ENCODE results near the gene NTN5. TPM values are rescaled to one million over a fixed set of nuclear protein-coding genes. Genes with fewer than 3 reads are reported as not detected.

Gene NTN5
- total RNA-seq, 1 experiment from 2014 or later: 0.55 TPM

GRCh38 chr19:48638831-48639381 is 33.9 kb downstream of the NTN5 start:
- peaks cover 32 to 42% of the 10 kb centered on the region in 2 experiments for H3K4me1 Mint-ChIP-seq
- WGBS (ENCODE audit: extremely low coverage, insufficient read length, low lambda C conversion rate): no CpG with 5 or more reads among the region's 16 CpGs
- Histone ChIP-seq H3K79me2 (ENCODE audit: insufficient read depth, low read length) (no peaks in the 10 kb centered on the region), H4K8ac (replicated peaks; ENCODE audit: insufficient read length, low read depth, low read length) (no peak overlapping the region), H3K23me2 (ENCODE audit: insufficient read length, low read depth, low read length, poor library complexity, severe bottlenecking) (peaks cover 21% of the 10 kb centered on the region), H3K9me3 (ENCODE audit: control insufficient read depth, low read depth, low read length) (no peaks in the 10 kb centered on the region), H2BK5ac (ENCODE audit: insufficient read length, low read length) (no peak overlapping the region), H4K20me1 (ENCODE audit: control insufficient read depth, insufficient read depth, insufficient read length) (no peaks in the 10 kb centered on the region), H3K56ac (ENCODE audit: insufficient read length, low read depth, low read length) (no peak overlapping the region), H3K79me1 (ENCODE audit: insufficient read depth, low read depth, low read length, poor library complexity, severe bottlenecking) (no peaks in the 10 kb centered on the region), H4K5ac (ENCODE audit: insufficient read length, low read depth, low read length) (no peak overlapping the region), H3K18ac (ENCODE audit: insufficient read length, low read depth, low read length) (peak overlapping the region; percentile 69), H3K23ac (ENCODE audit: insufficient read length, low read depth, low read length) (no peak overlapping the region), H3K14ac (ENCODE audit: insufficient read depth, low read length) (no peak overlapping the region), H2AFZ (ENCODE audit: low read length) (no peak overlapping the region), H3K27me3 (ENCODE audit: insufficient read depth, low read length) (no peaks in the 10 kb centered on the region; the same call in 1 of the 2 replicates), H2BK15ac (ENCODE audit: low read depth, low read length) (no peak overlapping the region), H2AK5ac (ENCODE audit: insufficient read length, low read length) (no peak overlapping the region), H3K4ac (ENCODE audit: low read depth, low read length) (no peak overlapping the region), H3T11ph (ENCODE audit: low read length) (no peak overlapping the region), H3K4me2 (ENCODE audit: insufficient read depth, insufficient read length, low read length) (peak overlapping the region; percentile 63), H2BK20ac (ENCODE audit: low read depth, low read length, poor library complexity, severe bottlenecking) (no peak overlapping the region), H3K27ac (ENCODE audit: insufficient read length, low read depth, low read length) (peak overlapping the region; percentile 60), H2BK120ac (ENCODE audit: low read depth, low read length, poor library complexity, severe bottlenecking) (no peak overlapping the region), H4K91ac (ENCODE audit: insufficient read length, low read depth, low read length) (no peak overlapping the region), H3K4me1 (ENCODE audit: insufficient read depth, low read length) (peaks cover 6% of the 10 kb centered on the region; the same call in 1 of the 2 replicates), H3K9ac (ENCODE audit: extremely low read depth, insufficient read length, low read length) (no peak overlapping the region), H2BK12ac (ENCODE audit: insufficient read length, low read depth, low read length) (no peak overlapping the region)
- H3K36me3 Mint-ChIP-seq (ENCODE audit: insufficient read depth in 1 of 3, low read depth in 3 of 3): peaks cover 14 to 36% (median 35%) of the 10 kb centered on the region in 3 experiments
- H3K4me3 Mint-ChIP-seq: peak overlapping the region; percentile 82 to 89
- H3K27me3 Mint-ChIP-seq (ENCODE audit: low read depth): peaks cover 4% of the 10 kb centered on the region
- TF ChIP-seq, protein P1, sequence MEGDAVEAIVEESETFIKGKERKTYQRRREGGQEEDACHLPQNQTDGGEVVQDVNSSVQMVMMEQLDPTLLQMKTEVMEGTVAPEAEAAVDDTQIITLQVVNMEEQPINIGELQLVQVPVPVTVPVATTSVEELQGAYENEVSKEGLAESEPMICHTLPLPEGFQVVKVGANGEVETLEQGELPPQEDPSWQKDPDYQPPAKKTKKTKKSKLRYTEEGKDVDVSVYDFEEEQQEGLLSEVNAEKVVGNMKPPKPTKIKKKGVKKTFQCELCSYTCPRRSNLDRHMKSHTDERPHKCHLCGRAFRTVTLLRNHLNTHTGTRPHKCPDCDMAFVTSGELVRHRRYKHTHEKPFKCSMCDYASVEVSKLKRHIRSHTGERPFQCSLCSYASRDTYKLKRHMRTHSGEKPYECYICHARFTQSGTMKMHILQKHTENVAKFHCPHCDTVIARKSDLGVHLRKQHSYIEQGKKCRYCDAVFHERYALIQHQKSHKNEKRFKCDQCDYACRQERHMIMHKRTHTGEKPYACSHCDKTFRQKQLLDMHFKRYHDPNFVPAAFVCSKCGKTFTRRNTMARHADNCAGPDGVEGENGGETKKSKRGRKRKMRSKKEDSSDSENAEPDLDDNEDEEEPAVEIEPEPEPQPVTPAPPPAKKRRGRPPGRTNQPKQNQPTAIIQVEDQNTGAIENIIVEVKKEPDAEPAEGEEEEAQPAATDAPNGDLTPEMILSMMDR (conservative IDR thresholded peaks at IDR 0.05): no peak
- peak; percentile 90 for DNase-seq
- H3K27ac Mint-ChIP-seq: peak overlapping the region; percentile 68 to 95 (median 83)
- no peaks in the 10 kb centered on the region; a peak in 1 of 5 replicates for H3K9me3 Mint-ChIP-seq
